DND-41 (cell line): ENCODE measurements around the gene RBMS3.

Experiments
- ATAC-seq: fragments of 200-7000 bp; cut with Tn5 transposase; 3 replicates; pipeline ENCODE4 v1.9.1; 2021; ENCODE audit warnings: low read depth; ENCODE audit not compliant: insufficient read depth
- DNase-seq: peaks from one replicate; pipeline ENCODE4 v3.0.0-alpha.2; 2020
- H2AFZ ChIP-seq: 2 replicates; pipeline ENCODE4 v1.6.0; 2012; ENCODE audit warnings: low read depth, low read length
- H3K27ac ChIP-seq: 2 replicates; pipeline ENCODE4 v1.5.1; 2012; ENCODE audit warnings: low read length, inconsistent platforms
- H3K27me3 ChIP-seq: fragments of 200-600 bp; sonication (generic); 2 replicates; pipeline ENCODE4 v1.6.0; 2012; ENCODE audit warnings: low read length, mild to moderate bottlenecking, inconsistent platforms; ENCODE audit not compliant: insufficient read depth, poor library complexity
- H3K36me3 ChIP-seq: 2 replicates; pipeline ENCODE4 v1.5.1; 2012; ENCODE audit warnings: low read length, inconsistent platforms; ENCODE audit not compliant: insufficient read depth
- H3K4me1 ChIP-seq: 2 replicates; pipeline ENCODE4 v1.5.1; 2012; ENCODE audit warnings: mild to moderate bottlenecking, low read length; ENCODE audit not compliant: insufficient read depth
- H3K4me2 ChIP-seq: 2 replicates; pipeline ENCODE4 v1.6.0; 2012; ENCODE audit warnings: mild to moderate bottlenecking, moderate library complexity, low read length, inconsistent platforms; ENCODE audit not compliant: insufficient read depth
- H3K4me3 ChIP-seq, 2 experiments: fragments of 200-600 bp in 1 of 2; shearing (Covaris generic) in 1 of 2; 2 replicates each; pipeline ENCODE4 v1.5.1; 2012 to 2016; ENCODE audit warnings: inconsistent platforms in 2 of 2, low read length in 2 of 2, mild to moderate bottlenecking in 2 of 2, low read depth in 1 of 2, moderate library complexity in 1 of 2
- H3K79me2 ChIP-seq: 2 replicates; pipeline ENCODE4 v1.6.0; 2012; ENCODE audit warnings: low read length, inconsistent platforms; ENCODE audit not compliant: insufficient read depth
- H3K9ac ChIP-seq: 2 replicates; pipeline ENCODE4 v1.6.0; 2012; ENCODE audit warnings: low read depth, mild to moderate bottlenecking, inconsistent platforms, low read length, moderate library complexity
- H3K9me3 ChIP-seq: 2 replicates; pipeline ENCODE4 v1.5.1; 2012; ENCODE audit warnings: low read length, moderate library complexity, mild to moderate bottlenecking, inconsistent platforms; ENCODE audit not compliant: insufficient read depth, severe bottlenecking
- H4K20me1 ChIP-seq: 2 replicates; pipeline ENCODE4 v1.6.0; 2012; ENCODE audit warnings: low read length; ENCODE audit not compliant: insufficient read depth
- EZH2 ChIP-seq: IDR thresholded peaks from 3 replicates; pipeline ENCODE4 v1.6.1; 2012; ENCODE audit warnings: borderline replicate concordance, low read depth, mild to moderate bottlenecking, moderate library complexity, low read length, inconsistent platforms; ENCODE audit not compliant: severe bottlenecking
- TF ChIP-seq, protein P1 (sequence below): IDR thresholded peaks from 2 replicates; pipeline ENCODE4 v1.5.1; 2012; ENCODE audit warnings: borderline replicate concordance, low read length, moderate library complexity, mild to moderate bottlenecking; ENCODE audit not compliant: poor library complexity, severe bottlenecking; ENCODE audit errors: extremely low read depth

RBMS3 gene

DNA sequence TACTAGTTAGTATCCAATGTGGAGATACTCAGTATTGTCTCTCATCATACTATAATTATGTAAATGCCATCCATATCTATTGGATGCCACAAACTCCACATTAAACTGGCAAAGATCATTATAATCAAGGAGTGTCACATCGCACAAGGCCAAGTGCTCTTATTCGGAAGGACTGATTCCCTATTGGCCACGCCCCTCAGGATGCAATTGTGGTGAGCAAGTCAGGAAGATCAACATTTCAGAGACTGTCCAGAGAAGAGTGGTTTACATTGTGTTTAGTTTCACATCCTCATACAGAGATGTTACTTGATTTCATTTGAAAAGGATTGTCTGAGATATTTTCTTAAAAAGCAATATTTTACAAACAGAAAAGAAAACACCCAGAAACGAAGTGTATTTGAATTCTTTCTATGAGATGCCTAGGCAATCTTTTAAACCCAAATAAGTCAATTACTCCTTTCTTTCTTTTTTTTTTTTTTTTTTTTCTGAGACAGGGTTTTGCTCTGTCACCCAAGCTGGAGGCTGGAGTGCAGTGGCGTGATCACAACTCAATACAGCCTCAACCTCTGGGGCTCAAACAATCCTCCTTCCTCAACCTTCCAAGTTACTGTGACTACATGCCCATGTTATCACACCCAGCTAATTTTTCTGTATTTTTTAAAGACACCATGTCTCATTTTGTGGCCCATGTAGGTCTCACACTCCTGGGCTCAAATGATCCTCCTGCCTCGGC is 369.1 kb downstream of the RBMS3 start:
- Histone ChIP-seq H3K36me3 (no peaks in the 10 kb centered on the region), H3K9me3 (no peaks in the 10 kb centered on the region), H3K4me1 (no peaks in the 10 kb centered on the region), H3K4me2 (no peak overlapping the region), H3K9ac (no peak overlapping the region), H2AFZ (no peak overlapping the region), H3K79me2 (no peaks in the 10 kb centered on the region), H3K27ac (no peak overlapping the region), H3K4me3 (no peak overlapping the region), H3K27me3 (no peaks in the 10 kb centered on the region), H4K20me1 (no peaks in the 10 kb centered on the region)
- TF ChIP-seq, protein P1, sequence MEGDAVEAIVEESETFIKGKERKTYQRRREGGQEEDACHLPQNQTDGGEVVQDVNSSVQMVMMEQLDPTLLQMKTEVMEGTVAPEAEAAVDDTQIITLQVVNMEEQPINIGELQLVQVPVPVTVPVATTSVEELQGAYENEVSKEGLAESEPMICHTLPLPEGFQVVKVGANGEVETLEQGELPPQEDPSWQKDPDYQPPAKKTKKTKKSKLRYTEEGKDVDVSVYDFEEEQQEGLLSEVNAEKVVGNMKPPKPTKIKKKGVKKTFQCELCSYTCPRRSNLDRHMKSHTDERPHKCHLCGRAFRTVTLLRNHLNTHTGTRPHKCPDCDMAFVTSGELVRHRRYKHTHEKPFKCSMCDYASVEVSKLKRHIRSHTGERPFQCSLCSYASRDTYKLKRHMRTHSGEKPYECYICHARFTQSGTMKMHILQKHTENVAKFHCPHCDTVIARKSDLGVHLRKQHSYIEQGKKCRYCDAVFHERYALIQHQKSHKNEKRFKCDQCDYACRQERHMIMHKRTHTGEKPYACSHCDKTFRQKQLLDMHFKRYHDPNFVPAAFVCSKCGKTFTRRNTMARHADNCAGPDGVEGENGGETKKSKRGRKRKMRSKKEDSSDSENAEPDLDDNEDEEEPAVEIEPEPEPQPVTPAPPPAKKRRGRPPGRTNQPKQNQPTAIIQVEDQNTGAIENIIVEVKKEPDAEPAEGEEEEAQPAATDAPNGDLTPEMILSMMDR, result no peak
- TF ChIP-seq EZH2, result no peak
- ATAC-seq (no peak), DNase-seq (no peak)

DNA sequence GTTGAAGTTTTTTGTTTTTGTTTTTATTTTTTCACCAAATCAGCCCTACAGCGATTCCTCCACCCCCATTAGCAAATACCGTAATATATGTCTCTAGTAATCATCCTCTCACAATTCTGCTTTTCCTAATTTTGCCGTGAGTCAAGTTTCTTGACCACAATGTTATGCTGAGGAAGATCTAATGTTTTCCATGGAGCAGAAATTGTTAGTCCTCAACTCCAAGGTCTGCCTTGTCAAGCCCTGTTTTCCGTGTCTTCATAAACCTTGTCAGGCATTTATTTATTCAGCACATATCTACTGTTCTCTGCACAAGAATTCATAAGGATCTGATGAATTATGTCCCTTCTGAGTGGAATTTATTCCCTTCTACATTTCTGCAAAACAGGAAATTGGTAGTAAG is 372.8 kb downstream of the RBMS3 start:
- ATAC-seq, result no peak
- TF ChIP-seq, protein P1, result no peak
- no peak for TF ChIP-seq EZH2
- H3K9me3 ChIP-seq, result no peaks in the 10 kb centered on the region

DNA sequence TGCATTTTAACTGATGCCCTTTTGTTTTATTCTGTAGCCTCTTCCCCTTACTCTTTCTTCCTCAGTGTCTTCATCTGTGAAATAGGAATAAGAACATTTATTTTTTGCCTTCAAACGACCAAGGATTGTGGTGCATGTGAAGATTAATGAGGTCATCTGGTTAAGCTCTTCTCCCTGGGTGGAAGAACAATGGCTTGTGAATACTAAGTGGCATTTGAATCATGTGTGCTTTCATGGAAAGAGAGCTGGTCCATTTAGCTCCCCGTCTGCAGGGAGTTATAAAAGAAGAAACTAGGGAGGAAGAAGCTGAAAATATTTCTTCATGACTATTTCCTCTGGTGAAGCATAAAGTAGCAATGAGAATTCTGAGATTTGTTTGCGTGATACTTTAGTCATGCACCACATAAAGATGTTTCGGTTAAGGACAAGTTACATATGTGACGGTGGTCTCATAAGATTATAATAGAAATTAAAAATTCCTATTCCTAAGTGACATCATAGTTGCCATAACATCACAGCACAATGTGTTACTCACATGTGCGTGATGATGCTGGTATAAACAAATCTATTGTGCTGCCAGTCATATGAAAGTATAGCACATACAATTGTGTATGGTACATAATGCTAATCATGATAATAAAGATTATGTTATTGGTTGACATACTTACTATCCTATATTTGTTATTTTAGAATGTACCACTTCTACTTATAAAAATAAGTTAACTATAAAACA is 374.3 kb downstream of the RBMS3 start:
- Histone ChIP-seq H2AFZ (no peak overlapping the region), H3K27ac (no peak overlapping the region), H3K4me3 (no peak overlapping the region), H3K36me3 (no peaks in the 10 kb centered on the region), H3K9ac (no peak overlapping the region), H3K9me3 (no peaks in the 10 kb centered on the region), H3K27me3 (no peaks in the 10 kb centered on the region), H3K4me1 (no peaks in the 10 kb centered on the region), H4K20me1 (no peaks in the 10 kb centered on the region), H3K4me2 (no peak overlapping the region), H3K79me2 (no peaks in the 10 kb centered on the region)
- ATAC-seq, result no peak
- TF ChIP-seq, protein P1, result no peak
- TF ChIP-seq EZH2, result no peak
- DNase-seq, result no peak

More for the DNA sequence above, 372.8 kb downstream of the RBMS3 start:
- Histone ChIP-seq H3K4me2 (no peak overlapping the region), H2AFZ (no peak overlapping the region), H3K4me1 (no peaks in the 10 kb centered on the region), H4K20me1 (no peaks in the 10 kb centered on the region), H3K27ac (no peak overlapping the region), H3K36me3 (no peaks in the 10 kb centered on the region), H3K4me3 (no peak overlapping the region), H3K9ac (no peak overlapping the region), H3K27me3 (no peaks in the 10 kb centered on the region), H3K79me2 (no peaks in the 10 kb centered on the region)
- no peak for DNase-seq
